ENCODE measurements around the gene SOCS1. TPM values are rescaled to one million over a fixed set of nuclear protein-coding genes. Genes with fewer than 3 reads are reported as not detected.

Gene SOCS1
- total and polyA plus RNA-seq, 4 donors: 13.8 to 39.7 (median 23.6) TPM

GRCh38 chr16:11278681-11279628, 23.0 kb upstream of the SOCS1 start:
- Histone ChIP-seq H3K4me1 (ENCODE audit: control insufficient read depth in 5 of 5, insufficient read depth in 5 of 5, low read length in 5 of 5) (peaks cover 0 to 8% (median 0%) of the 10 kb centered on the region in 5 donors), H3K9me3 (ENCODE audit: control insufficient read depth in 4 of 4, insufficient read depth in 3 of 4, low read length in 3 of 4) (no peaks in the 10 kb centered on the region), H3K36me3 (ENCODE audit: control insufficient read depth in 4 of 4, insufficient read depth in 4 of 4, low read length in 4 of 4) (no peaks in the 10 kb centered on the region), H3K27me3 (ENCODE audit: control insufficient read depth in 3 of 3, insufficient read depth in 3 of 3, low read length in 2 of 3) (no peaks in the 10 kb centered on the region), H3K4me3 (no peak overlapping the region), H3K9ac (ENCODE audit: insufficient read depth in 1 of 2, low read length in 2 of 2) (no peak overlapping the region), H3K27ac (ENCODE audit: low read depth in 1 of 2, low read length in 1 of 2) (no peak overlapping the region)
- ATAC-seq (ENCODE audit: insufficient read depth, low FRiP score) (no peak), DNase-seq (no peak)
- WGBS, 2 donors: 78 to 85% methylated on average over 7 of the region's 7 CpGs
- TF ChIP-seq, protein P1, sequence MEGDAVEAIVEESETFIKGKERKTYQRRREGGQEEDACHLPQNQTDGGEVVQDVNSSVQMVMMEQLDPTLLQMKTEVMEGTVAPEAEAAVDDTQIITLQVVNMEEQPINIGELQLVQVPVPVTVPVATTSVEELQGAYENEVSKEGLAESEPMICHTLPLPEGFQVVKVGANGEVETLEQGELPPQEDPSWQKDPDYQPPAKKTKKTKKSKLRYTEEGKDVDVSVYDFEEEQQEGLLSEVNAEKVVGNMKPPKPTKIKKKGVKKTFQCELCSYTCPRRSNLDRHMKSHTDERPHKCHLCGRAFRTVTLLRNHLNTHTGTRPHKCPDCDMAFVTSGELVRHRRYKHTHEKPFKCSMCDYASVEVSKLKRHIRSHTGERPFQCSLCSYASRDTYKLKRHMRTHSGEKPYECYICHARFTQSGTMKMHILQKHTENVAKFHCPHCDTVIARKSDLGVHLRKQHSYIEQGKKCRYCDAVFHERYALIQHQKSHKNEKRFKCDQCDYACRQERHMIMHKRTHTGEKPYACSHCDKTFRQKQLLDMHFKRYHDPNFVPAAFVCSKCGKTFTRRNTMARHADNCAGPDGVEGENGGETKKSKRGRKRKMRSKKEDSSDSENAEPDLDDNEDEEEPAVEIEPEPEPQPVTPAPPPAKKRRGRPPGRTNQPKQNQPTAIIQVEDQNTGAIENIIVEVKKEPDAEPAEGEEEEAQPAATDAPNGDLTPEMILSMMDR (IDR thresholded peaks at IDR 0.05; ENCODE audit: control extremely low read depth, extremely low read depth): no peak

GRCh38 chr16:11277607-11278337, 21.8 kb upstream of the SOCS1 start:
- ATAC-seq (ENCODE audit: insufficient read depth, low FRiP score) (no peak), DNase-seq (no peak)
- no peaks in the 10 kb centered on the region for H3K27me3 ChIP-seq (ENCODE audit: control insufficient read depth in 3 of 3, insufficient read depth in 3 of 3, low read length in 2 of 3)
- no peak overlapping the region for H3K9ac ChIP-seq (ENCODE audit: insufficient read depth in 1 of 2, low read length in 2 of 2)
- no peaks in the 10 kb centered on the region for H3K36me3 ChIP-seq (ENCODE audit: control insufficient read depth in 4 of 4, insufficient read depth in 4 of 4, low read length in 4 of 4)
- H3K4me1 ChIP-seq (ENCODE audit: control insufficient read depth in 5 of 5, insufficient read depth in 5 of 5, low read length in 5 of 5): peaks cover 0 to 19% (median 0%) of the 10 kb centered on the region in 5 donors
- no peak overlapping the region for H3K4me3 ChIP-seq
- no peak overlapping the region for H3K27ac ChIP-seq (ENCODE audit: low read depth in 1 of 2, low read length in 1 of 2)
- H3K9me3 ChIP-seq (ENCODE audit: control insufficient read depth in 4 of 4, insufficient read depth in 3 of 4, low read length in 3 of 4): no peaks in the 10 kb centered on the region
- WGBS, 2 donors: 87 to 94% methylated on average over 12 of the region's 12 CpGs
- TF ChIP-seq, protein P1 (IDR thresholded peaks at IDR 0.05; ENCODE audit: control extremely low read depth, extremely low read depth): no peak

- Histone ChIP-seq H3K27me3 (ENCODE audit: control insufficient read depth in 3 of 3, insufficient read depth in 3 of 3, low read length in 2 of 3) (no peaks in the 10 kb centered on the region), H3K4me1 (ENCODE audit: control insufficient read depth in 5 of 5, insufficient read depth in 5 of 5, low read length in 5 of 5) (peaks cover 0 to 21% (median 0%) of the 10 kb centered on the region in 5 donors), H3K9me3 (ENCODE audit: control insufficient read depth in 4 of 4, insufficient read depth in 3 of 4, low read length in 3 of 4) (no peaks in the 10 kb centered on the region), H3K36me3 (ENCODE audit: control insufficient read depth in 4 of 4, insufficient read depth in 4 of 4, low read length in 4 of 4) (no peaks in the 10 kb centered on the region), H3K27ac (ENCODE audit: low read depth in 1 of 2, low read length in 1 of 2) (no peak overlapping the region), H3K4me3 (no peak overlapping the region), H3K9ac (ENCODE audit: insufficient read depth in 1 of 2, low read length in 2 of 2) (no peak overlapping the region)
- DNase-seq (no peak), ATAC-seq (ENCODE audit: insufficient read depth, low FRiP score) (no peak)
- WGBS, 2 donors: 84% methylated on average over 11 of the region's 11 CpGs
- TF ChIP-seq, protein P1 (IDR thresholded peaks at IDR 0.05; ENCODE audit: control extremely low read depth, extremely low read depth): no peak
These were observed 21.0 kb upstream of the SOCS1 start for GRCh38 chr16:11276896-11277593.
